Astrocyte (in vitro differentiated cells and primary cell): ENCODE measurements around the gene ADGRB2. TPM values are rescaled to one million over a fixed set of nuclear protein-coding genes. Genes with fewer than 3 reads are reported as not detected.
A peak's percentile ranks its signal among the peaks of the same experiment; 100 is the strongest.

Source experiments
- DNase-seq: peaks from one replicate; pipeline ENCODE4 v3.0.0-alpha.2; 2010; ENCODE audit warnings: low read depth
- FAIRE-seq: peaks from 2 replicates; lab custom pipeline; 2011; peaks lifted over from hg19 to GRCh38; lab: Jason Lieb, UNC
- H2AFZ ChIP-seq: 2 replicates; pipeline ENCODE4 v1.6.0; 2012; ENCODE audit warnings: low read depth, low read length, inconsistent platforms
- H3K27ac ChIP-seq: 2 replicates; pipeline ENCODE4 v1.5.1; 2011; ENCODE audit warnings: low read depth, low read length, inconsistent platforms
- H3K27me3 ChIP-seq: 2 replicates; pipeline ENCODE4 v1.6.0; 2011; ENCODE audit warnings: low read length, inconsistent platforms; ENCODE audit not compliant: insufficient read depth
- H3K36me3 ChIP-seq: 2 replicates; pipeline ENCODE4 v1.5.1; 2011; ENCODE audit warnings: low read length, inconsistent platforms; ENCODE audit not compliant: insufficient read depth
- H3K4me1 ChIP-seq: 2 replicates; pipeline ENCODE4 v1.5.1; 2011; ENCODE audit warnings: low read length, inconsistent platforms; ENCODE audit not compliant: insufficient read depth
- H3K4me2 ChIP-seq: 2 replicates; pipeline ENCODE4 v1.6.0; 2012; ENCODE audit warnings: low read length, inconsistent platforms
- H3K4me3 ChIP-seq: 2 replicates; pipeline ENCODE4 v1.5.1; 2011; ENCODE audit warnings: low read depth, mild to moderate bottlenecking, low read length, inconsistent platforms; ENCODE audit not compliant: insufficient read depth
- H3K79me2 ChIP-seq: 2 replicates; pipeline ENCODE4 v1.6.0; 2012; ENCODE audit warnings: mild to moderate bottlenecking, low read length, inconsistent platforms; ENCODE audit not compliant: insufficient read depth
- H3K9ac ChIP-seq: 2 replicates; pipeline ENCODE4 v1.6.0; 2012; ENCODE audit warnings: mild to moderate bottlenecking, low read length, inconsistent platforms
- H3K9me3 ChIP-seq: 2 replicates; pipeline ENCODE4 v1.5.1; 2012; ENCODE audit warnings: low read depth, mild to moderate bottlenecking, low read length, inconsistent platforms; ENCODE audit not compliant: insufficient read depth
- H4K20me1 ChIP-seq: 2 replicates; pipeline ENCODE4 v1.6.0; 2012; ENCODE audit warnings: low read length, inconsistent platforms; ENCODE audit not compliant: insufficient read depth
- H3K27ac Mint-ChIP-seq: one replicate; pipeline ENCODE4 v1.8.0; 2021; ENCODE audit warnings: mild to moderate bottlenecking, mixed read lengths; ENCODE audit not compliant: unreplicated experiment
- H3K27me3 Mint-ChIP-seq: one replicate; pipeline ENCODE4 v1.8.0; 2021; ENCODE audit warnings: low read depth, mixed read lengths; ENCODE audit not compliant: unreplicated experiment
- H3K36me3 Mint-ChIP-seq: one replicate; pipeline ENCODE4 v1.8.0; 2021; ENCODE audit warnings: low read depth, mixed read lengths; ENCODE audit not compliant: unreplicated experiment
- H3K4me1 Mint-ChIP-seq: one replicate; pipeline ENCODE4 v1.8.0; 2021; ENCODE audit warnings: low read depth, mixed read lengths; ENCODE audit not compliant: unreplicated experiment
- H3K4me3 Mint-ChIP-seq: one replicate; pipeline ENCODE4 v1.8.0; 2021; ENCODE audit warnings: mild to moderate bottlenecking, moderate library complexity, mixed read lengths; ENCODE audit not compliant: unreplicated experiment
- H3K9me3 Mint-ChIP-seq: one replicate; pipeline ENCODE4 v1.8.0; 2021; ENCODE audit warnings: mild to moderate bottlenecking, mixed read lengths; ENCODE audit not compliant: unreplicated experiment
- EZH2 ChIP-seq: IDR thresholded peaks from 2 replicates; pipeline ENCODE4 v1.6.1; 2012; ENCODE audit warnings: mild to moderate bottlenecking, low read length, inconsistent platforms; ENCODE audit not compliant: insufficient read depth
- total RNA-seq: library from RNA; stranded (reverse); gene quantifications from 2 replicates; pipeline ENCODE4 v1.2.1, GENCODE V29; 2021
- TF ChIP-seq, protein P1 (sequence below): IDR thresholded peaks from 2 replicates; pipeline ENCODE4 v1.5.1; 2011; ENCODE audit warnings: low read depth, mild to moderate bottlenecking, inconsistent platforms, low read length, moderate library complexity; ENCODE audit not compliant: insufficient read depth

The ADGRB2 gene
- total RNA-seq, 1 donor from 2014 or later: 25.8 TPM

DNA sequence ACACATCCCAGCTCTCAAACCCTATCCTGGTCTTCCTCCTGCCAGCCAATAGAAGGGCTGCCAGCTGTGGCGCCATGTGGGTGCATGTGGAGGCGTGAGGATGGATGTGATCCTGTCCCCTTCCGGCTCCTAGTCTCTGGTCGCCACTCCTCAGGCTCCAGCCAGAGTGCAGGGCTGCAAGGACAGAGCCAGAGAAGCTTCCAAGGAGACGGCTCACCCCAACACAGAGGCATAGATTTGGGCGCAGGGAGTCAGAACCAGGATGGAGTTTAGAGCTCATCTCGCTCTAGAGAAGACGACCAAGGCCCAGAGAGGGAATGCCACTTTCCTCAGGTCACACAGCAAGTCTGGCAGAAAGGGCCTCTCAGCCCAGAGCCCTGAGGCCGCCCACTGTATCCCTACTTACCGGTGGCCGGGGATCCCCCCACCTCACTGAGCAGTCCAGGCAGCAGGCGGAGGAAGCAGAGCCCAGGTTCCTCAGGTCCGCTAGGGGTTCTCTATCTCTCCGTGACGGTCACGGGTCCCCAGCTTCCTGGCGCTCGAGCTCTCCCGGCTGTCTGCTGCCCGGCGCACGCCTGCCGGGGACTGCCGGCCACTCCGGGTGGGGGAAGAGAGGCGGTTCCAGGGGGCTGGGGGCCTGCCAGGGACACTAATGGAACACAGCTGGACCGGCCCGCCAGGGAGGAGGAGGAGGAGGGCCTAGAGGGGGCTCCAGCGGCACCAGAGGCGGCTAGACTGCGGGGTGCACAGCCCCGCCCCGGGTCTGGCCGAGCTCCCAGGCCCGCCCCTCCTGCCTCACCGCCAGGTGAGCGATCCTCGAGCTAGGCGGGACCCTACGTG, 60.5 kb downstream of the ADGRB2 start, which contains the start of gene COL16A1:
TSS of gene COL16A1 (minus strand) at position 587 of the 840 bp plus-strand sequence. CDS start 1,824 bp downstream, outside the sequence.
- H3K36me3 ChIP-seq: no peaks in the 10 kb centered on the region
- H3K9me3 ChIP-seq: no peaks in the 10 kb centered on the region
- peak within 1 kb of the TSS; percentile 68 for H3K4me3 ChIP-seq
- FAIRE-seq: no peak
- peak within 1 kb of the TSS; percentile 92 for H3K4me2 ChIP-seq
- peaks cover 57% of the 10 kb centered on the region for H3K4me1 Mint-ChIP-seq
- H3K79me2 ChIP-seq: peaks cover 32% of the 10 kb centered on the region
- peak within 1 kb of the TSS; percentile 66 for H3K27ac ChIP-seq
- peak within 1 kb of the TSS; percentile 81 for H3K4me3 Mint-ChIP-seq
- no peak for TF ChIP-seq EZH2
- TF ChIP-seq, protein P1, sequence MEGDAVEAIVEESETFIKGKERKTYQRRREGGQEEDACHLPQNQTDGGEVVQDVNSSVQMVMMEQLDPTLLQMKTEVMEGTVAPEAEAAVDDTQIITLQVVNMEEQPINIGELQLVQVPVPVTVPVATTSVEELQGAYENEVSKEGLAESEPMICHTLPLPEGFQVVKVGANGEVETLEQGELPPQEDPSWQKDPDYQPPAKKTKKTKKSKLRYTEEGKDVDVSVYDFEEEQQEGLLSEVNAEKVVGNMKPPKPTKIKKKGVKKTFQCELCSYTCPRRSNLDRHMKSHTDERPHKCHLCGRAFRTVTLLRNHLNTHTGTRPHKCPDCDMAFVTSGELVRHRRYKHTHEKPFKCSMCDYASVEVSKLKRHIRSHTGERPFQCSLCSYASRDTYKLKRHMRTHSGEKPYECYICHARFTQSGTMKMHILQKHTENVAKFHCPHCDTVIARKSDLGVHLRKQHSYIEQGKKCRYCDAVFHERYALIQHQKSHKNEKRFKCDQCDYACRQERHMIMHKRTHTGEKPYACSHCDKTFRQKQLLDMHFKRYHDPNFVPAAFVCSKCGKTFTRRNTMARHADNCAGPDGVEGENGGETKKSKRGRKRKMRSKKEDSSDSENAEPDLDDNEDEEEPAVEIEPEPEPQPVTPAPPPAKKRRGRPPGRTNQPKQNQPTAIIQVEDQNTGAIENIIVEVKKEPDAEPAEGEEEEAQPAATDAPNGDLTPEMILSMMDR: no peak
- peak within 1 kb of the TSS; percentile 86 for H3K27ac Mint-ChIP-seq
- peaks cover 78% of the 10 kb centered on the region for H3K4me1 ChIP-seq
- H2AFZ ChIP-seq: peak within 1 kb of the TSS; percentile 52
- peak within 1 kb of the TSS; percentile 82 for H3K9ac ChIP-seq
- H3K36me3 Mint-ChIP-seq: peaks cover 7% of the 10 kb centered on the region
- H3K27me3 Mint-ChIP-seq: peaks cover 2% of the 10 kb centered on the region
- no peaks in the 10 kb centered on the region for H4K20me1 ChIP-seq
- DNase-seq: peak; percentile 49
- no peaks in the 10 kb centered on the region for H3K27me3 ChIP-seq
- H3K9me3 Mint-ChIP-seq: no peaks in the 10 kb centered on the region

DNA sequence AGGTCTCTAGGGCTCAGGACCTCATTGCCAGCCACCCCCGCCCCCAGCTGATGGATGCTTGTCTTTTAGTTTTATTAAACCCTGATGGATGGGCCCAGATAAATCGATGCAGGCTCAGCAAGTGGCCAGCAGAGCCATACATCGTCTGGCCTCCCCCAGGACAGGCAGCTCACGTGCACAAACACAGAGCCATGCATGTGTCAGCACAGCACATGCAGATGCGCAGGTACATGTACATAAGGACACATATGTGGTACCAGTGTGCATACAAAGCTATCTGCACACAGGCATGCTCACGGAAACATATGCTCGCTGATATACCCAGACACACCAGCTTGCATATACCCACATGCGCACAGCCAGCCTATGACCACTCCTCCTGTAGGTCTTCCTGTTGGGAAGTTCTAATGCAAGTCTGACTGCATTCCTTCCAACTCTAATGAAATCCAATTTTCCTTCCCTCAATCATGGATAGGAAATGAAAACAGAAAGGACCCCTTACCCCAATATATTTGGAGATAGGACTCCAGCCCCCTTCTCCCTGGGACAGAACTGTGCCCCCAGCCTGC, 61.2 kb downstream of the ADGRB2 start:
- Histone ChIP-seq H3K9me3 (no peaks in the 10 kb centered on the region), H3K79me2 (peaks cover 32% of the 10 kb centered on the region), H3K36me3 (peaks cover under 1% of the 10 kb centered on the region), H3K9ac (peak overlapping the region; percentile 82), H3K4me2 (peak overlapping the region; percentile 92), H4K20me1 (no peaks in the 10 kb centered on the region), H3K27ac (peak overlapping the region; percentile 38), H3K4me1 (peaks cover 71% of the 10 kb centered on the region), H2AFZ (no peak overlapping the region), H3K27me3 (no peaks in the 10 kb centered on the region), H3K4me3 (peak overlapping the region; percentile 68)
- H3K36me3 Mint-ChIP-seq: peaks cover 12% of the 10 kb centered on the region
- peak overlapping the region; percentile 81 for H3K4me3 Mint-ChIP-seq
- peaks cover 2% of the 10 kb centered on the region for H3K27me3 Mint-ChIP-seq
- H3K9me3 Mint-ChIP-seq: no peaks in the 10 kb centered on the region
- DNase-seq (no peak), FAIRE-seq (no peak)
- peaks cover 56% of the 10 kb centered on the region for H3K4me1 Mint-ChIP-seq
- TF ChIP-seq EZH2: no peak
- TF ChIP-seq, protein P1: no peak
- H3K27ac Mint-ChIP-seq: no peak overlapping the region
